K562 (cell line): ENCODE results near the gene PCP2. TPM values are rescaled to one million over a fixed set of nuclear protein-coding genes. Genes with fewer than 3 reads are reported as not detected.

Experiments used
- BCOR ChIP-seq: fragments of 450-650 bp; IDR thresholded peaks from 2 replicates; pipeline ENCODE4 v1.6.1; 2016
- CEBPG ChIP-seq, 3 experiments: fragments of 200-800 bp in 1 of 3; sonication (Bioruptor generic) in 1 of 3; sonication (generic) in 1 of 3; formaldehyde crosslinking in 1 of 3; IDR thresholded peaks in 2 of 3; conservative IDR thresholded peaks in 1 of 3; 2 replicates each; pipeline versions ENCODE4 v1.6.1 to v1.8.0; 2016 to 2022; ENCODE audit warnings: missing compliant biosample characterization in 2 of 3, missing genetic modification characterization in 2 of 3, mild to moderate bottlenecking in 1 of 3, missing genetic modification reagents in 1 of 3
- CTBP1 ChIP-seq: fragments of 450-650 bp; IDR thresholded peaks from 2 replicates; pipeline ENCODE4 v1.6.1; 2016; ENCODE audit warnings: borderline replicate concordance
- E2F3 ChIP-seq: fragments of 250-450 bp; sonication (Bioruptor Pico); IDR thresholded peaks from 2 replicates; pipeline ENCODE4 v1.4.0; 2020; ENCODE audit warnings: mild to moderate bottlenecking
- ERF ChIP-seq: fragments of 450-650 bp; formaldehyde crosslinking; IDR thresholded peaks from 2 replicates; pipeline ENCODE4 v1.4.0; 2020; ENCODE audit warnings: mild to moderate bottlenecking, mixed read lengths
- GATAD2A ChIP-seq: fragments of 450-650 bp; IDR thresholded peaks from 2 replicates; pipeline ENCODE4 v1.6.1; 2017
- GATAD2B ChIP-seq: fragments of 450-650 bp; IDR thresholded peaks from 2 replicates; pipeline ENCODE4 v1.6.1; 2017; ENCODE audit warnings: mild to moderate bottlenecking, borderline replicate concordance
- HDAC3 ChIP-seq: fragments of 450-650 bp; IDR thresholded peaks from 2 replicates; pipeline ENCODE4 v1.6.1; 2018; ENCODE audit warnings: borderline replicate concordance, mild to moderate bottlenecking, moderate library complexity; ENCODE audit not compliant: partially characterized antibody
- LARP7 ChIP-seq: fragments of 450-650 bp; IDR thresholded peaks from 2 replicates; pipeline ENCODE4 v1.6.1; 2016
- NFE2L1 ChIP-seq: fragments of 450-650 bp; IDR thresholded peaks from 2 replicates; pipeline ENCODE4 v1.6.1; 2016; ENCODE audit warnings: missing genetic modification characterization, low read depth, mild to moderate bottlenecking, missing compliant biosample characterization, moderate library complexity, borderline replicate concordance
- NFIX ChIP-seq: fragments of 250-450 bp; sonication (Bioruptor Pico); IDR thresholded peaks from 2 replicates; pipeline ENCODE4 v1.4.0; 2020; ENCODE audit warnings: low read depth, mild to moderate bottlenecking, moderate library complexity
- PRMT5 ChIP-seq: sonication (generic); formaldehyde crosslinking; IDR thresholded peaks from 2 replicates; pipeline ENCODE4 v1.5.0; 2020; ENCODE audit warnings: missing genetic modification reagents
- SP1 ChIP-seq: sonication (generic); formaldehyde crosslinking; IDR thresholded peaks from 2 replicates; pipeline ENCODE4 v1.8.1; 2022; ENCODE audit warnings: mild to moderate bottlenecking, missing genetic modification reagents
- SRF ChIP-seq, 2 experiments: fragments of 250-450, 450-650 bp in 1 of 2; sonication (Bioruptor Pico) in 1 of 2; sonication (generic) in 1 of 2; formaldehyde crosslinking; IDR thresholded peaks; 2 replicates each; pipeline versions ENCODE4 v1.5.0 to v1.5.1; 2020 to 2022; ENCODE audit warnings: mild to moderate bottlenecking in 1 of 2, missing genetic modification reagents in 1 of 2
- ZBTB7A ChIP-seq: IDR thresholded peaks from 2 replicates; pipeline ENCODE4 v1.6.1; 2011; ENCODE audit warnings: low read depth, mild to moderate bottlenecking, low read length, moderate library complexity, borderline replicate concordance; ENCODE audit not compliant: control insufficient read depth
- ZNF561 ChIP-seq: fragments of 450-650 bp; formaldehyde crosslinking; conservative IDR thresholded peaks from 2 replicates; pipeline ENCODE4 v1.4.0; 2020; ENCODE audit warnings: mild to moderate bottlenecking, moderate library complexity
- ZSCAN29 ChIP-seq: fragments of 450-650 bp; IDR thresholded peaks from 2 replicates; pipeline ENCODE4 v1.6.1; 2017
- polyA plus RNA-seq, 8 experiments: library from polyadenylated mRNA; depleted of rRNA in 4 of 8; stranded (reverse) in 5 of 8; unstranded in 3 of 8; fragments of >200 nt; fragmentation: Nextera tagmentation in 2 of 8; fragmentation: Illumina TruSeq in 1 of 8; extraction: Ambion mirVana in 2 of 8; extraction: Trizol in 1 of 8; gene quantifications; 2 replicates each; pipeline versions ENCODE4 v1.2.1 to v1.2.3, GENCODE V29; 2011 to 2014; ENCODE audit warnings: inconsistent platforms in 1 of 8, missing spikeins in 1 of 8
- total RNA-seq, 7 experiments: library from RNA; depleted of rRNA in 6 of 7; stranded (reverse); fragments of >200 nt in 6 of 7; fragmentation: Illumina TruSeq in 2 of 7; extraction: Trizol in 2 of 7; gene quantifications; 2 replicates each; pipeline versions ENCODE4 v1.2.1 to v1.2.3, GENCODE V29; 2011 to 2021; ENCODE audit warnings: low replicate concordance in 1 of 7
- TF ChIP-seq, protein P1 (sequence below): sonication (generic); formaldehyde crosslinking; IDR thresholded peaks from 2 replicates; pipeline ENCODE4 v1.9.0; 2022; ENCODE audit warnings: mild to moderate bottlenecking, missing genetic modification reagents
- TF ChIP-seq, protein P2 (sequence below): sonication (generic); formaldehyde crosslinking; IDR thresholded peaks from 2 replicates; pipeline ENCODE4 v1.4.0; 2020; ENCODE audit warnings: mild to moderate bottlenecking, missing genetic modification reagents
- TF ChIP-seq, protein P3 (sequence below), 2 experiments: fragments of 150-350 bp in 1 of 2; IDR thresholded peaks; 2 replicates each; pipeline ENCODE4 v1.6.1; 2012 to 2016; ENCODE audit warnings: low read depth in 2 of 2, low read length in 2 of 2, mild to moderate bottlenecking in 1 of 2, moderate library complexity in 1 of 2
- TF ChIP-seq, protein P4 (sequence below): sonication (generic); formaldehyde crosslinking; IDR thresholded peaks from 2 replicates; pipeline ENCODE4 v1.8.1; 2023; ENCODE audit warnings: mild to moderate bottlenecking, missing genetic modification reagents

PCP2 gene
- total and polyA plus RNA-seq, 9 of the 15 experiments (the other 6 are each of a cell fraction or from before 2014, with no cell fraction given), result 0.17 to 1.3 (median 0.49) TPM; not detected in 3

DNA sequence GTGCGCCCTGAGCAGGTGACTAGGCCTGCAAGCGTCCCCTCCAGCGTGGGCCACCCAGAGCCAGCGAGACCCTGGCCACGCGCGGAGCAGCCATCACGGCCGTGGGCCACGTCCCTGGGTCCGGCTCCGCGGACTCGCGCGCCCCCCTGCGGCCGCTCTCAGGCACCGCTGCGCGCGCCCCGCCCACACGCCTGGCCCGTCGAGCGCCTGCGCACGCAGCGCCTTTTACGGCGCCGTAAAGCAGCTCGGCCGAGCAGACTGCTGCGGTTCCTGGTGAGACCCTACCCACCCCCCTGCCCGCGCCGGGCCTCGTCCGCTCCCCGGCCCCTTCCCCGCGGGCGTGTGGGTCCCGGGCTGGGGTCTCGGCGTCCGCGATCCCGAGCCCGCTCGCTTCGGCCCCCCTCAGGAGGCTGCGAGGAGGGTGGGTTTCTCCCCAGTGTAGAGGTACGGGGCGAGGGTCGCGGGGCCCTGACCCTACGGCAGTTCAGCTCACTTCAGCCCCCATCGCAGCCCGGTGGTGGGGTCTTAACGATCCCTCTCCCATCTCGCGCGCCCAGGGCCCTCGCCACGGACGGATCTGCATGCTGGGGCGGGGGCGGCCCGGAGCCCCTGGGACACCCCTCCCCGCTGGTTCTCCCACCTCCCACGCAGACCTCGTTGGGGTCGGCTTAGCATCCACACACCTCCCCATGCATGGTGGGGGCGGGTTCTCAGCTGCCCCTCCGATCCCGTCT lies 47.3 kb upstream of the PCP2 start, which contains the start of gene TRAPPC5 (continued):
- TF ChIP-seq, protein P1, sequence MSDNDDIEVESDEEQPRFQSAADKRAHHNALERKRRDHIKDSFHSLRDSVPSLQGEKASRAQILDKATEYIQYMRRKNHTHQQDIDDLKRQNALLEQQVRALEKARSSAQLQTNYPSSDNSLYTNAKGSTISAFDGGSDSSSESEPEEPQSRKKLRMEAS (CRISPR knock-in tag), result peak; percentile 55; the same call in 1 of the 2 replicates
- TF ChIP-seq E2F3 (CRISPR knock-in tag) (0 out of 2 replicates have a peak, but pooled peaks have one; percentile 52), ERF (CRISPR knock-in tag) (no peak), GATAD2A (no peak), NFIX (CRISPR knock-in tag) (no peak), CEBPG (CRISPR knock-in tag; IDR thresholded peaks at IDR 0.05) (no peak), CEBPG (tag; conservative IDR thresholded peaks at IDR 0.05 in 1 of 2, IDR thresholded peaks at IDR 0.05 in 1 of 2) (no peak), HDAC3 (no peak), NFE2L1 (tag) (no peak), GATAD2B (peak; percentile 95), ZSCAN29 (no peak), ZBTB7A (peak; percentile 98), PRMT5 (CRISPR knock-in tag) (no peak), ZNF561 (no peak), BCOR (no peak), SRF (CRISPR knock-in tag; IDR thresholded peaks at IDR 0.05) (no peak), CTBP1 (peak; percentile 79; the same call in 1 of the 2 replicates), SP1 (CRISPR knock-in tag) (peak; percentile 53; the same call in 1 of the 2 replicates), LARP7 (no peak)
- TF ChIP-seq, protein P2, sequence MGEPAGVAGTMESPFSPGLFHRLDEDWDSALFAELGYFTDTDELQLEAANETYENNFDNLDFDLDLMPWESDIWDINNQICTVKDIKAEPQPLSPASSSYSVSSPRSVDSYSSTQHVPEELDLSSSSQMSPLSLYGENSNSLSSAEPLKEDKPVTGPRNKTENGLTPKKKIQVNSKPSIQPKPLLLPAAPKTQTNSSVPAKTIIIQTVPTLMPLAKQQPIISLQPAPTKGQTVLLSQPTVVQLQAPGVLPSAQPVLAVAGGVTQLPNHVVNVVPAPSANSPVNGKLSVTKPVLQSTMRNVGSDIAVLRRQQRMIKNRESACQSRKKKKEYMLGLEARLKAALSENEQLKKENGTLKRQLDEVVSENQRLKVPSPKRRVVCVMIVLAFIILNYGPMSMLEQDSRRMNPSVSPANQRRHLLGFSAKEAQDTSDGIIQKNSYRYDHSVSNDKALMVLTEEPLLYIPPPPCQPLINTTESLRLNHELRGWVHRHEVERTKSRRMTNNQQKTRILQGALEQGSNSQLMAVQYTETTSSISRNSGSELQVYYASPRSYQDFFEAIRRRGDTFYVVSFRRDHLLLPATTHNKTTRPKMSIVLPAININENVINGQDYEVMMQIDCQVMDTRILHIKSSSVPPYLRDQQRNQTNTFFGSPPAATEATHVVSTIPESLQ, result no peak
- TF ChIP-seq, protein P3, sequence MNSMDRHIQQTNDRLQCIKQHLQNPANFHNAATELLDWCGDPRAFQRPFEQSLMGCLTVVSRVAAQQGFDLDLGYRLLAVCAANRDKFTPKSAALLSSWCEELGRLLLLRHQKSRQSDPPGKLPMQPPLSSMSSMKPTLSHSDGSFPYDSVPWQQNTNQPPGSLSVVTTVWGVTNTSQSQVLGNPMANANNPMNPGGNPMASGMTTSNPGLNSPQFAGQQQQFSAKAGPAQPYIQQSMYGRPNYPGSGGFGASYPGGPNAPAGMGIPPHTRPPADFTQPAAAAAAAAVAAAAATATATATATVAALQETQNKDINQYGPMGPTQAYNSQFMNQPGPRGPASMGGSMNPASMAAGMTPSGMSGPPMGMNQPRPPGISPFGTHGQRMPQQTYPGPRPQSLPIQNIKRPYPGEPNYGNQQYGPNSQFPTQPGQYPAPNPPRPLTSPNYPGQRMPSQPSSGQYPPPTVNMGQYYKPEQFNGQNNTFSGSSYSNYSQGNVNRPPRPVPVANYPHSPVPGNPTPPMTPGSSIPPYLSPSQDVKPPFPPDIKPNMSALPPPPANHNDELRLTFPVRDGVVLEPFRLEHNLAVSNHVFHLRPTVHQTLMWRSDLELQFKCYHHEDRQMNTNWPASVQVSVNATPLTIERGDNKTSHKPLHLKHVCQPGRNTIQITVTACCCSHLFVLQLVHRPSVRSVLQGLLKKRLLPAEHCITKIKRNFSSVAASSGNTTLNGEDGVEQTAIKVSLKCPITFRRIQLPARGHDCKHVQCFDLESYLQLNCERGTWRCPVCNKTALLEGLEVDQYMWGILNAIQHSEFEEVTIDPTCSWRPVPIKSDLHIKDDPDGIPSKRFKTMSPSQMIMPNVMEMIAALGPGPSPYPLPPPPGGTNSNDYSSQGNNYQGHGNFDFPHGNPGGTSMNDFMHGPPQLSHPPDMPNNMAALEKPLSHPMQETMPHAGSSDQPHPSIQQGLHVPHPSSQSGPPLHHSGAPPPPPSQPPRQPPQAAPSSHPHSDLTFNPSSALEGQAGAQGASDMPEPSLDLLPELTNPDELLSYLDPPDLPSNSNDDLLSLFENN (IDR thresholded peaks at IDR 0.05; ENCODE audit: low read depth in 2 of 2, low read length in 2 of 2), result no peak
- TF ChIP-seq, protein P4, sequence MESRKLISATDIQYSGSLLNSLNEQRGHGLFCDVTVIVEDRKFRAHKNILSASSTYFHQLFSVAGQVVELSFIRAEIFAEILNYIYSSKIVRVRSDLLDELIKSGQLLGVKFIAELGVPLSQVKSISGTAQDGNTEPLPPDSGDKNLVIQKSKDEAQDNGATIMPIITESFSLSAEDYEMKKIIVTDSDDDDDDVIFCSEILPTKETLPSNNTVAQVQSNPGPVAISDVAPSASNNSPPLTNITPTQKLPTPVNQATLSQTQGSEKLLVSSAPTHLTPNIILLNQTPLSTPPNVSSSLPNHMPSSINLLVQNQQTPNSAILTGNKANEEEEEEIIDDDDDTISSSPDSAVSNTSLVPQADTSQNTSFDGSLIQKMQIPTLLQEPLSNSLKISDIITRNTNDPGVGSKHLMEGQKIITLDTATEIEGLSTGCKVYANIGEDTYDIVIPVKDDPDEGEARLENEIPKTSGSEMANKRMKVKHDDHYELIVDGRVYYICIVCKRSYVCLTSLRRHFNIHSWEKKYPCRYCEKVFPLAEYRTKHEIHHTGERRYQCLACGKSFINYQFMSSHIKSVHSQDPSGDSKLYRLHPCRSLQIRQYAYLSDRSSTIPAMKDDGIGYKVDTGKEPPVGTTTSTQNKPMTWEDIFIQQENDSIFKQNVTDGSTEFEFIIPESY (CRISPR knock-in tag), result peak; percentile 76
